Mammary microvascular endothelial cell (primary cell): ENCODE results near the gene HAUS8. TPM values are rescaled to one million over a fixed set of nuclear protein-coding genes. Genes with fewer than 3 reads are reported as not detected.

Experiments used
- total RNA-seq: library from RNA; depleted of rRNA; stranded (reverse); fragments of >200 nt; gene quantifications from 2 replicates; pipeline ENCODE4 v1.2.3, GENCODE V29; 2015

HAUS8 gene, protein sequence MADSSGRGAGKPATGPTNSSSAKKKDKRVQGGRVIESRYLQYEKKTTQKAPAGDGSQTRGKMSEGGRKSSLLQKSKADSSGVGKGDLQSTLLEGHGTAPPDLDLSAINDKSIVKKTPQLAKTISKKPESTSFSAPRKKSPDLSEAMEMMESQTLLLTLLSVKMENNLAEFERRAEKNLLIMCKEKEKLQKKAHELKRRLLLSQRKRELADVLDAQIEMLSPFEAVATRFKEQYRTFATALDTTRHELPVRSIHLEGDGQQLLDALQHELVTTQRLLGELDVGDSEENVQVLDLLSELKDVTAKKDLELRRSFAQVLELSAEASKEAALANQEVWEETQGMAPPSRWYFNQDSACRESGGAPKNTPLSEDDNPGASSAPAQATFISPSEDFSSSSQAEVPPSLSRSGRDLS
- total RNA-seq: 12.8 and 15.5 TPM in 2 replicates

GRCh38 chr19:17075035-17075863 is at the start of gene HAUS8, which contains the start of gene MYO9B:
HAUS8 (minus strand) TSS chr19:17075452; CDS start chr19:17075422, 30 bp downstream.
MYO9B (plus strand) TSS chr19:17075777; CDS start chr19:17101718, 25,941 bp downstream.

GRCh38 chr19:17026706-17027534 is 48.3 kb downstream of the HAUS8 start, which contains the start of gene CPAMD8:
CPAMD8 (minus strand) TSS chr19:17026810; CDS start chr19:17026642, 168 bp downstream.

Other genes starting within 250 kb of the HAUS8 start
- gene SIN3B, start 246.1 kb downstream of the HAUS8 start, total RNA-seq: 27.6 and 30.0 TPM in 2 replicates
- 3.6 and 5.3 TPM in 2 replicates for gene F2RL3, start 186.5 kb downstream of the HAUS8 start, total RNA-seq
- 0.20 and 0.80 TPM in 2 replicates for gene CPAMD8, start 48.6 kb downstream of the HAUS8 start, total RNA-seq
- 69.8 and 80.9 TPM in 2 replicates for gene MYO9B, start 325 bp upstream of the HAUS8 start, total RNA-seq
- 15.0 and 18.3 TPM in 2 replicates for gene USE1, start 139.9 kb upstream of the HAUS8 start, total RNA-seq
- gene OCEL1, start 150.8 kb upstream of the HAUS8 start, total RNA-seq: 2.4 and 8.8 TPM in 2 replicates
- 55.6 and 56.3 TPM in 2 replicates for gene NR2F6, start 170.5 kb upstream of the HAUS8 start, total RNA-seq
- 16.5 and 23.6 TPM in 2 replicates for gene USHBP1, start 189.3 kb upstream of the HAUS8 start, total RNA-seq
- gene BABAM1, start 192.0 kb upstream of the HAUS8 start, total RNA-seq: 141 and 165 TPM in 2 replicates
- gene ANKLE1, start 206.4 kb upstream of the HAUS8 start, total RNA-seq: 0.73 and 1.3 TPM in 2 replicates
- 3.1 and 5.4 TPM in 2 replicates for gene ABHD8, start 228.0 kb upstream of the HAUS8 start, total RNA-seq
- gene MRPL34, start 230.4 kb upstream of the HAUS8 start, total RNA-seq: 56.7 and 76.8 TPM in 2 replicates
- 60.0 TPM in 2 replicates for gene DDA1, start 234.1 kb upstream of the HAUS8 start, total RNA-seq